Urinary bladder (tissue), 2 donors: ENCODE data around the gene DEPDC4. TPM values are rescaled to one million over a fixed set of nuclear protein-coding genes. Genes with fewer than 3 reads are reported as not detected.

Source experiments
- polyA plus RNA-seq: library from polyadenylated mRNA; stranded (reverse); fragments of 200-250 nt; gene quantifications from one replicate; pipeline ENCODE4 v1.2.3, GENCODE V29; 2013
- small RNA-seq: library from RNA; depleted of rRNA; stranded (forward); fragments of <200 nt; gene quantifications from one replicate; pipeline ENCODE3, GENCODE V24; 2014
- total RNA-seq: library from RNA; depleted of rRNA; stranded (reverse); fragments of >200 nt; gene quantifications from one replicate; pipeline ENCODE4 v1.2.3, GENCODE V29; 2014
- donor health status: healthy.

Gene DEPDC4
- total and polyA plus RNA-seq, 2 donors = 0.92 to 3.4 TPM

Small RNA genes within 50 kb of the gene (small RNA-seq; reads per million reads assigned to genes)
- not detected for gene RF00019

Other genes starting within 250 kb of the DEPDC4 start
- gene BLTP3B, start 124.2 kb downstream of the DEPDC4 start, total RNA-seq = 54.8 TPM
- gene BLTP3B, start 124.2 kb downstream of the DEPDC4 start, polyA plus RNA-seq = 16.5 TPM
- 31.8 TPM for gene ACTR6, start 66.3 kb downstream of the DEPDC4 start, total RNA-seq
- gene ACTR6, start 66.3 kb downstream of the DEPDC4 start, polyA plus RNA-seq = 23.5 TPM
- 88.5 TPM for gene SCYL2, start 98 bp upstream of the DEPDC4 start, total RNA-seq
- 22.2 TPM for gene SCYL2, start 98 bp upstream of the DEPDC4 start, polyA plus RNA-seq
- gene SLC17A8, start 90.0 kb upstream of the DEPDC4 start, total RNA-seq = 0.95 TPM
- gene SLC17A8, start 90.0 kb upstream of the DEPDC4 start, polyA plus RNA-seq = 0.05 TPM
- 3.2 TPM for gene NR1H4, start 206.8 kb upstream of the DEPDC4 start, total RNA-seq
- 1.9 TPM for gene NR1H4, start 206.8 kb upstream of the DEPDC4 start, polyA plus RNA-seq